HG03108 (cell line): ENCODE measurements around the gene COG7.
"Not testable (repeated sequence)": the region's sequence is repeated elsewhere in the genome, so short reads cannot be mapped to it uniquely, and the experiment has no call there.

Source experiments
- ATAC-seq: cut with Tn5 transposase; IDR thresholded peaks from one replicate; pipeline ENCODE4 v1.9.1; 2021; ENCODE audit warnings: moderate library complexity; ENCODE audit not compliant: unreplicated experiment

COG7 gene

GRCh38 chr16:23478566-23478965, 25.6 kb upstream of the COG7 start:
- ATAC-seq, result no peak

- ATAC-seq, result no peak
These were observed 23.3 kb upstream of the COG7 start for GRCh38 chr16:23476289-23476688.

GRCh38 chr16:23469814-23470213, 16.8 kb upstream of the COG7 start:
- ATAC-seq, result no peak

DNA sequence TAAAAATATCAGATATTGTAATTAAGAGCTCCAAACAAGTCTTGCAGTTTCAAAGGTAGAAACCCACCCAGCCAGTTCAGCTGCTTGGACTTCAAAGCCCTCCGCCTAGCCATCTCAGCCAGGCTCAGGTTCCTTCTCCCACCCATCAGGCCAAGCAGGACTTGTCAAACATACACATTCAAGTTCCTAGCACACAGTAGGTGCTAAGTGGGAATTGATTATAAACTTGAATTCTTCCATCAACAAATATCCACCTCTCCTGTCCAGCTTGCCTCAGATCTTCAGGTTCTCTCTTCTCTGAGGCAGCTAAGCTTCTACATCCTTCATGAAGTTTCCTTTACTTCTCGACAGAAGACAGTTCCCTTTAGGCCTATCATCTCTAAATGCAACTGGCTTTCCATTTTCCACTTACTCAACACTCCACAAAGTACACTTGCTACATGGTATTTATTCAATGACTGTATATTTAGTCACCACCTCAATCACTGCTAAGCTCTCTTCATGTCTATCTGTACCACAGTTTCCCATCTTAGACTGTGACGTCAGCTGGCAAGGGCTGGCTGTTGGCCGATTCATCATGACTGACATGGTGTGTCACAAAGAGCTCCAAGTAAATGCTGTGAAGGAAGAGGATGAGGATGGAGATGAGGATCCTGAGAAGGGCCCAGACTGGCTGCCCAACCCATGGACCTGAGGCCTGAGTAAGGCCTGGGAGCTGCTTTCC, 13.3 kb upstream of the COG7 start:
- no peak for ATAC-seq

DNA sequence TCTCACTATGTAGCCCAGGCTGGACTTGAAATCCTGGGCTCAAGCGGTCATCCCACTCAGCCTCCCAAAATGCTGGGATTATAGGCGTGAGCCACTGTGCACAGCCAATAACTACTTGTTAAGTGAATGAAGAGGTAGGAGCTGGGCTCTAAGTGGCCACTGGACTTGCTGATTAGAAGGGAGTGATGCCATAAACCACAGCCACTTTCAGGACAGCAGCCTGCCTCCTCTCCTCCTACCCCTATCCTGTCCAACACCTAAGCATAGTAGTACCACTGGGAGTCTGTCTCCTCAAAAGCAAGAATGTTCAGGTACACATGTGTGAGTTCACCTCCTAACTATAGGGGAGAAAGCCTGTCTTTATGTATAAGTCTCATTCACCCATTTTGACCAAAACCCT, 12.2 kb upstream of the COG7 start:
- ATAC-seq, result no peak

- no peak for ATAC-seq
These were observed 11.2 kb upstream of the COG7 start for GRCh38 chr16:23464196-23464595.

- ATAC-seq, result not testable (repeated sequence)
These were observed 10.0 kb upstream of the COG7 start for GRCh38 chr16:23462994-23463393.

- no peak for ATAC-seq
These were observed 506 bp upstream of the COG7 start for GRCh38 chr16:23453338-23454052.

DNA sequence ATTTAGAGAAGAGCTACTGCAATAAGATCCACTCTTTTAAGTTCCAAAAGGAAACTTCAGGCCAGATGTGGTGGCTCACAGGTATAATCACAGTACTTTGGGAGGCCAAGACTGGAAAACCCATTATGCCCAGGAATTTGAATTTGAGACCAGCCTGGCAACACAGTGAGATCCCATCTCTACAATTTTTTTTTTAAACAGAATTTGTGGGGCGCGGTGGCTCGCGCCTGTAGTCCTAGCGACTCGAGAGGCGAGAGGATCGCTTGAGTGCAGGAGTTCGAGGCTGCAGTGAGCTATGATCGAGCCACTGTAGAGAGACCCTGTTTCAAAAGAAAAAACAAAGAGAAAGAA, 793 bp downstream of the COG7 start:
- no peak for ATAC-seq

DNA sequence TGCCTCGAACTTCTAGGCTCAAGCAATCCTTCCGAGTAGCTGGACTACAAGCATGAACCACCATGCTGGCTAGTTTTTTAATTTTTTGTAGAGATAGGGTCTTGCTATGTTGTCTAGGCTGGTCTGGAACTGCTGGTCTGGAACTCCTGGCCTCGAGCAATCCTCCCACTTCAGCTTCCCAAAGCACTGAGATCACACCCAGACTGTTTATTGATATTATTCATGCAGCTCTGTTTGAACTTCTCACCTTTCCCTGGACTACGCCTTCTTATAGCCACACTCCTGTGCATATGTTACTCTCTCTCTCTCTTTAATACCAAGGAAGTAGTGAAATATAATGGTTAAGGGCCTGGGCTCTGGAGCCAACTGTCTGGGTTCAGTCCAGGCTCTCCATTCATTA, 4.6 kb downstream of the COG7 start:
- ATAC-seq, result no peak

DNA sequence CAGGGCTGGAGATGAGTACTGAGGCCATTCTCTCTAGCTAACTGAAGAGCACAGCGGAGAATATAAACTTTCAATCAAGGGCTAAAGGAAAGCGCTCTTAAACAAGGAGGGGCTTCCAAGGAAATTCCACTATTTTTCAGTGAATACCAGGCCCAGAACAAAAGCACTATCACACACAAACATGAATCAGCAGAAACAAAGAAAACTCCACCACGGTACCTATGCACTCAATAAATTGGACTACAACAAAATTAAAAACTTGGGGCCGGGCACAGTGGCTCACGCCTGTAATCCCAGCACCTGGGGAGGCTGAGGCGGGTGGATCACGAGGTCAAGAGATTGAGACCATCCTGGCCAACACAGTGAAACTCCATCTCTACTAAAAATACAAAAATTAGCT, 15.4 kb downstream of the COG7 start:
- not testable (repeated sequence) for ATAC-seq

DNA sequence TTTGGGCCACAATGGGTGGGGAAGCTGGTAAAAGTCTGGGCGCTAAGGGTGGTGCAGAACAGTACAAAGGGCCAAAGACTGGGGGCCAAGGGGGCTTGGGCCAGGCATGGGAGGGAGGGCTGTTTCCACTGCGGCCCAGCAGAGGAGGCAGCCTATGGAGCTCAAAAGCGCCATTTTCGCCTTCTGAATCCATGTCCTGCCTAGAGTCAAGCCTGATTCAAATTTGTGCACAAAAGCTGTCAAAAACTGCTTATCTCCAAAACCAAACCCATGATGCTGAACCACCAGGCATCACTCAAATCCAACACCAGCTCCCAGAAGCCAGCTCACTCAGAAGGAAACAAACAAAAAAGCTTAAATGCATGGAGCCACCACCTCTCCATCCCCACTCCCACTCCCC, 16.0 kb downstream of the COG7 start:
- ATAC-seq, result no peak

GRCh38 chr16:23435500-23435899, 17.5 kb downstream of the COG7 start:
- ATAC-seq, result no peak

DNA sequence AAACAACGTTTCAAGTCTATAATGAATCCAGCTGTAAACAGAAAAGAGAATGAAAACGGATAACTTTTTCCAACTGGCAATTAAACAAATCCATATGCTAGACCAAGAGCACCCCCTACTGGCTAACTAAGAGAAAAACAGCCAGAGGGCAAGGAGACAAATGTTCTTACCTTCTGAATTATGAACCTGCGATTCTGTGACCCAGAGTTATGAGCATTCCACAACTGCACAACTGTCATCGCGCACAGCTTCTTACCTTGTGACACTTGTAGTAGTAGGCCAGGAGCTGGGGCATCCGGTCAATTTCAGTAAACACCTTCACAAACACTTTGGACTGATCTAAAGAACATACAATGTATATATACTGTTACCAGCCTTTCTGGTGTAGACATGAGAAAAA, 18.6 kb downstream of the COG7 start:
- no peak for ATAC-seq

- no peak for ATAC-seq
These were observed 19.6 kb downstream of the COG7 start for GRCh38 chr16:23433261-23433920.

DNA sequence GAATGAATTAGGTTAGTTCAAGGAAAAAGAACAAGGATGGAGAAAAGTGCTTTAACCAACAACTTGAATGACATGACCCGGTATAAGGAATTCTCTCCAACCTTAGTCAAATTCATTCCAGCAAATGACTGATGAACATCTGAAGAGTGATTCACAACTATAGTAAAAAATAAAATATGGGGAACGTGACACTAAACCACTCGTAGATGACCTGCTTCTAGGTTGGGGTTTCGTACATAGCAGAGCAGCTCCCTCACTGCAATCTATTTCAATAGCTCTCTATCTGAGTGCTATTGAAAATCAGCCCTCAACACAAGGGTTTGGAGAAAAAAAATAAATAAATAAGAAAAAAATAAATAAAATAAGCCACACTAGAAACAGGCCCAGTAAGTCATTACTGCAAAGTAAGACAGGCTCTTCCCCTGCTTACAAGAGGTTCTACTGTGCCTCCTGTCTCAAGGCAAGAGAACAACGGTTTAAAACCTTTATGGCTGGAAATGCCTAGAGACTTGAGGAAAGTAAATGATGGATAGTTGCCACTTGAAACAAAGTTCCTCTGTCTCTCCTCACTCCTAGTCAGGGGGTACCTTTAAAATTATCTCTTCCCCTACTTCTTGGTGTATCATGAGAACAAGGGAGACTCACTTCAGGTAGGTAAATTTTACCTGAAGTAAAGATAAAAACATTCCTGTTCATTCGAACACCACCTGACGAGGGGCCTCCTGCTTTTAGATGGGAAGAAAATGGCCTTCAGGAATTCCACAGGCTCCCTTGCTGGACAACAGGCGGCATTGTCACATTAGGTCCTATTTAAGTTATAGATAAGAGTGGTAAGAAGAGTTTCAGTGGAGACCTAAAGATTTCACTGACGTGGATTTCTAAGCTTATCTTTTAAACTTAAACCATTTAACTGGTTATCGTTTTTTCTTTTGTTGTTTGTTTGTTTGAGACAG, 20.5 kb downstream of the COG7 start:
- ATAC-seq, result no peak

GRCh38 chr16:23428351-23428750, 24.6 kb downstream of the COG7 start:
- no peak for ATAC-seq

- ATAC-seq, result no peak
These were observed 28.6 kb downstream of the COG7 start for GRCh38 chr16:23424292-23424958.

DNA sequence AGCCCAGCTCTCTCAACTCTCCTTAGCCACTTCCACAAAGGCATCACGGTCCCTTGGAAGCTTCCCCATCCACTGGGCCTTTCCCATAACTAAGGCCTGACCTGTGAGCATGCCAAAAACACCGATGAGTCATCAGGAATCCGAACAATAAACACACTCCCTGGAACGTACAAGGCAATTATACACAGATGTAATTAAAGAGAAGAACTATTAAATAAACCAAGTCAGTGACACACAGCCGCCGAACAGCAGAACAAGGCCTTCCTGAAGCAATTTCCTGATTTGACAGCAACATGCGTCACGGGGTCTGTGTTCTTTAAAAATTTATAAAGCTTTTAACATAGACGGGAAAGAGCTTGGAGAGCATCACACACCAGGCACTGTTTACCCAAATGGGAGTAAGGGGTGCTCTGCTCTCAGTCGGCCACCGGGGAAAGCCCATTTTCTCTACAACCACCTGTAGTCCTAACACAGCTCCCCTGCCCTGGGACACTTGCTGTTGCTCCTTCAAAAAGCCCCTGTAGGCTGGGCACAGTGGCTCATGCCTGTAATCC, 29.4 kb downstream of the COG7 start:
- no peak for ATAC-seq

- no peak for ATAC-seq
These were observed 33.0 kb downstream of the COG7 start for GRCh38 chr16:23420011-23420410.
